Activated B cell treated with CpG ODN at 0.5 μM for 24 hours (primary cell): ENCODE data around the gene GFPT1. TPM values are rescaled to one million over a fixed set of nuclear protein-coding genes. Genes with fewer than 3 reads are reported as not detected.

Experiments used
- ATAC-seq: fragments of 200-7000 bp; cut with Tn5 transposase; one replicate; pipeline ENCODE4 v1.10.0; 2021; ENCODE audit warnings: low read depth, mild to moderate bottlenecking, moderate library complexity
- CTCF ChIA-PET: fragments of 350-600 bp; sonication (Branson Sonifier 250); formaldehyde crosslinking; loops from one replicate; lab custom pipeline; 2021; ENCODE audit warnings: antibody characterized with exemption; lab: Charles Lee
- POLR2A ChIA-PET: fragments of 350-600 bp; sonication (Branson Sonifier 250); formaldehyde crosslinking; loops from one replicate; lab custom pipeline; 2021; ENCODE audit warnings: antibody characterized with exemption; lab: Charles Lee
- DNase-seq: peaks from one replicate; pipeline ENCODE4 v3.0.0; 2022
- H3K27ac Mint-ChIP-seq: one replicate; pipeline ENCODE4 v1.8.0; 2020; ENCODE audit warnings: mixed read lengths
- H3K27me3 Mint-ChIP-seq: one replicate; pipeline ENCODE4 v1.8.0; 2021; ENCODE audit warnings: mixed read lengths
- H3K36me3 Mint-ChIP-seq: one replicate; pipeline ENCODE4 v1.8.0; 2021; ENCODE audit warnings: low read depth, mixed read lengths
- H3K4me1 Mint-ChIP-seq: one replicate; pipeline ENCODE4 v1.8.0; 2021; ENCODE audit warnings: mixed read lengths
- H3K4me3 Mint-ChIP-seq: one replicate; pipeline ENCODE4 v1.8.0; 2020; ENCODE audit warnings: mild to moderate bottlenecking, mixed read lengths
- H3K9me3 Mint-ChIP-seq: one replicate; pipeline ENCODE4 v1.8.0; 2020; ENCODE audit warnings: mixed read lengths
- intact Hi-C: fragments of 100-400 bp; cut with micrococcal nuclease; formaldehyde crosslinking; loops from one replicate; pipeline ENCODE4 v1.15.1; 2024
- total RNA-seq: library from RNA; stranded (reverse); gene quantifications from 2 replicates; pipeline ENCODE4 v1.2.3, GENCODE V29; 2022
- TF ChIP-seq, protein P1 (sequence below): fragments of 200-600 bp; IDR thresholded peaks from one replicate; pipeline ENCODE4 v1.8.0; 2022; ENCODE audit warnings: antibody characterized with exemption, mild to moderate bottlenecking

Gene GFPT1
- total RNA-seq, 1 donor from 2014 or later = 14.9 TPM

DNA sequence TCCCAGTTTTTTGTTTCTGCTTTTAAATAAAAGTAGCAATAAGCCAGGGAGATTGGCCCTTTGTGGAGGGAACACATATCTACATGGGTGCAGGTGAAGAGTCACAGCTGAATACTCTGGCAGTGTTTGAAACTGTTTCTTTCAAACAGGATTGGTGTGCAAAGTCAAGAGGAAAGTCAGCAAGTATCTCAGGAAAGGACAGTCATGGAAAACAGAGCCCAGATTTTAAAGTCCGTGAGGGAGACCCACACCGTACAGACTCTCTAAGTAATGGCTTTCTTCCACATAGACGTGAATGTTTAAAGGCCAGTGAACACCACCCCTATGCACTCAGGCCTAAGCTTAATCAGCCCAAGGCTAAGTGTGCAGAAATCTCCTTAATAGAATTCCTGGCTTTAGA is 95.3 kb downstream of the GFPT1 start:
- no peak for ATAC-seq
- Mint-ChIP-seq H3K27me3 (peaks cover 2% of the 10 kb centered on the region), H3K4me1 (no peaks in the 10 kb centered on the region), H3K36me3 (no peaks in the 10 kb centered on the region), H3K9me3 (no peaks in the 10 kb centered on the region), H3K27ac (no peak overlapping the region), H3K4me3 (no peak overlapping the region)
- ChIA-PET CTCF (interaction anchor here (1.5 kb wide), 1 partner anchor 15 kb away, joined by 3 read pairs; no protein-coding TSS in a partner anchor), POLR2A (no interaction called here)
- DNase-seq = no peak
- TF ChIP-seq, protein P1, sequence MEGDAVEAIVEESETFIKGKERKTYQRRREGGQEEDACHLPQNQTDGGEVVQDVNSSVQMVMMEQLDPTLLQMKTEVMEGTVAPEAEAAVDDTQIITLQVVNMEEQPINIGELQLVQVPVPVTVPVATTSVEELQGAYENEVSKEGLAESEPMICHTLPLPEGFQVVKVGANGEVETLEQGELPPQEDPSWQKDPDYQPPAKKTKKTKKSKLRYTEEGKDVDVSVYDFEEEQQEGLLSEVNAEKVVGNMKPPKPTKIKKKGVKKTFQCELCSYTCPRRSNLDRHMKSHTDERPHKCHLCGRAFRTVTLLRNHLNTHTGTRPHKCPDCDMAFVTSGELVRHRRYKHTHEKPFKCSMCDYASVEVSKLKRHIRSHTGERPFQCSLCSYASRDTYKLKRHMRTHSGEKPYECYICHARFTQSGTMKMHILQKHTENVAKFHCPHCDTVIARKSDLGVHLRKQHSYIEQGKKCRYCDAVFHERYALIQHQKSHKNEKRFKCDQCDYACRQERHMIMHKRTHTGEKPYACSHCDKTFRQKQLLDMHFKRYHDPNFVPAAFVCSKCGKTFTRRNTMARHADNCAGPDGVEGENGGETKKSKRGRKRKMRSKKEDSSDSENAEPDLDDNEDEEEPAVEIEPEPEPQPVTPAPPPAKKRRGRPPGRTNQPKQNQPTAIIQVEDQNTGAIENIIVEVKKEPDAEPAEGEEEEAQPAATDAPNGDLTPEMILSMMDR = no peak
- intact Hi-C loops = no loop called here

DNA sequence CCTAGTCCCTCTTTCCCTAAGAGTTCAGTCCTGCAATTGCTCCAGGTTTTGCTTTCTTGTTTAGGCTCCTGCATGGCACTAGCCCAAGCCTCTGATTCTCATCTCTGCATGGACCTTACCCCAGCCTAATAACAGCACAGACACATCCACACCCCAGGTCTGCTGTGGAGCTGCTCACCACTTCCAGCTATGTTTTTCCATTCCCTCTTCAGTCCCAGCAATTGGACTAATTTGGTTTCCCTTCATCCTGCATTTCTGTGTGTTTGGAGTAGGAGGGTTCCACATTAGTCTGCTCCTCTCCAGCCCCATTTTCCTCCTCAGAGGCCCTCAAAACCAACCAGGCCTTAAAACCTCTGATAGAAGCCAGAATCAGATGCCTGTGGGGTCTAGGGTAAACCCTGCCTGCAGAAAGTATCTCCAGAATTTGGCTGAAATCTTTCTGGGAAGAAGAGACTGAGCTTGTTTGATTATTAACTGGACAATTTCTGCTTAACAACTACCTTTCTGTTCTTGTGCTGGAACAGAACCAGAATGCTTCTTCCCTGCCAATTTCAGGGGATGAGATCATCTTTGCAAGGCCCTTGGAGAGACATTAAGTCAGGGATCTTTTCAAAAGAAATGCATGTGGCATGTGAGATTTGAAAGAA is 95.9 kb downstream of the GFPT1 start:
- no peaks in the 10 kb centered on the region for H3K9me3 Mint-ChIP-seq
- H3K4me1 Mint-ChIP-seq = no peaks in the 10 kb centered on the region
- H3K27ac Mint-ChIP-seq = no peak overlapping the region
- H3K4me3 Mint-ChIP-seq = no peak overlapping the region
- H3K27me3 Mint-ChIP-seq = peaks cover 2% of the 10 kb centered on the region
- DNase-seq = no peak
- TF ChIP-seq, protein P1 = no peak
- no peaks in the 10 kb centered on the region for H3K36me3 Mint-ChIP-seq
- CTCF ChIA-PET = interaction anchor here (1.5 kb wide), 1 partner anchor 16 kb away, joined by 3 read pairs; no protein-coding TSS in a partner anchor
- intact Hi-C loops = no loop called here
- no peak for ATAC-seq
- POLR2A ChIA-PET = no interaction called here

DNA sequence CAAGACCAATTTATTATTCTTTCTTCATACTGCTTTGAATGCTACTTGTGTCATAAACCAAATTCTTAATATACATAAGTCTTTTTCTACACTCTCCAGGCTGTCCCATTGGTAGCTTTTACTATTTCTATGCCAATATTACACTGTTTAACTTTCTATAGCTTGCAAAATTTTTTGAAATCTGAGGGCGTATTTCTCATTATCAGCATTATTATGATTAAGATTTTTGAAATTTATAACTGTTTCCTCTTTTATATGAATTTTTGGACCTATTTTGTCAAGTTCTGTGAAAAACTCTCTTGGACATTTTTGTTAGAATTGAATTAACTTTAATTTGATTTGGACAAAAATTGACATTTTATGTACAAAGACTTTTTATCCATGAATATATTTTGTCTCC is 98.6 kb downstream of the GFPT1 start:
- no peaks in the 10 kb centered on the region for H3K9me3 Mint-ChIP-seq
- no peak overlapping the region for H3K4me3 Mint-ChIP-seq
- no peaks in the 10 kb centered on the region for H3K36me3 Mint-ChIP-seq
- TF ChIP-seq, protein P1 = no peak
- no peaks in the 10 kb centered on the region for H3K4me1 Mint-ChIP-seq
- ChIA-PET POLR2A (no interaction called here), CTCF (no interaction called here)
- peaks cover 2% of the 10 kb centered on the region for H3K27me3 Mint-ChIP-seq
- no peak for DNase-seq
- intact Hi-C loops = no loop called here
- ATAC-seq = no peak
- H3K27ac Mint-ChIP-seq = no peak overlapping the region

DNA sequence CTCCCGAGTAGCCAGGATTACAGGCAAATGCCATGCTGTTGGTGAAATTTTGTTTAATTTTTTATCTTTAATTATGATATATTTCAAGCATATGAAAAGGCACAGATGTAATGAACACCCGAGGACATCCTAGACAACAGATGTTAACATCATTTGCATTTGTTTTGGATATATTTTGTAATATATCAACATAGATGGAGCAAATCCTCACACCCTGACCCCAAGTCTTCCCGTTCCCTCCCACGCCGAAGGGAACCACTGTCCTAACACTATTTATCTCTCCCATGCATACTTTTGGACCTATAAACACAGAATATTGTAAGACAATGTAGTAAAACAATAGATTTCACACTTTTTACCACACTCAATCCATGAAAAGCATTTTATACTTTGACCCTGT is 99.5 kb downstream of the GFPT1 start:
- TF ChIP-seq, protein P1 = no peak
- CTCF ChIA-PET = no interaction called here
- Mint-ChIP-seq H3K27ac (no peak overlapping the region), H3K9me3 (no peaks in the 10 kb centered on the region), H3K27me3 (peaks cover 2% of the 10 kb centered on the region), H3K36me3 (no peaks in the 10 kb centered on the region), H3K4me1 (no peaks in the 10 kb centered on the region), H3K4me3 (no peak overlapping the region)
- ATAC-seq = no peak
- POLR2A ChIA-PET = no interaction called here
- no peak for DNase-seq
- intact Hi-C loops = no loop called here

DNA sequence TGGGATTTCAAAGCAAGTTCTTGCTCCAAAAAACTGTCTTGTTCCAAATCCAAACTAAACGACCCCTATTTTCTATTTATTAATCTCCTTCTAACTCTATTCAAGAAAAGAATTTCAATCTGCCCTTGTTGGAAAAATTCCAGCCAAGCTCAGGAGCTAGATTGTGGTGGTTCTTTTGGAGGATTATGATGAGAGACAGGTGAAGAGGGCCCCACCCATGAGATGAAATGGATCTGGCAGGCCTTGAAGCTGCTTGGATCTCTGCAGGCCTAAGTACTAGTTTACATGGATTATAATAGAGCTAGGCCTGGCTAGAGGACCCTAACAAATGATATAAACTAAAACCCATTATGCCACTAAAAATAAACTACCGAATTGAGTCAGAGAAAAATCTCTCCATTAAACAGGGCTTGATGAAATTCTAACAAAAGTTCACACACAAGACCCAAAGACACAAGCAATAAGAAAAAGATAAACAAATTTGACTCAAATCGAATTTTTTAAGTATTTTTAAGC is 101.6 kb downstream of the GFPT1 start:
- H3K27ac Mint-ChIP-seq = no peak overlapping the region
- peaks cover 5% of the 10 kb centered on the region for H3K27me3 Mint-ChIP-seq
- intact Hi-C loops = no loop called here
- no peaks in the 10 kb centered on the region for H3K9me3 Mint-ChIP-seq
- POLR2A ChIA-PET = no interaction called here
- no peak for DNase-seq
- no peaks in the 10 kb centered on the region for H3K36me3 Mint-ChIP-seq
- CTCF ChIA-PET = interaction anchor here (0.6 kb wide), 1 partner anchor 21 kb away, joined by 3 read pairs; no protein-coding TSS in a partner anchor
- H3K4me1 Mint-ChIP-seq = no peaks in the 10 kb centered on the region
- ATAC-seq = no peak
- TF ChIP-seq, protein P1 = no peak
- H3K4me3 Mint-ChIP-seq = no peak overlapping the region
